HG03565 (cell line): Measurements from ENCODE around the gene SART1.
"Not testable (repeated sequence)": the region's sequence is repeated elsewhere in the genome, so short reads cannot be mapped to it uniquely, and the experiment has no call there.

ENCODE experiments used
- ATAC-seq: cut with Tn5 transposase; IDR thresholded peaks from one replicate; pipeline ENCODE4 v1.9.1; 2021; ENCODE audit warnings: mild to moderate bottlenecking, moderate library complexity; ENCODE audit not compliant: unreplicated experiment

Gene SART1

GRCh38 chr11:65988791-65989592 lies 27.5 kb downstream of the SART1 start:
- ATAC-seq = peak; percentile 95

DNA sequence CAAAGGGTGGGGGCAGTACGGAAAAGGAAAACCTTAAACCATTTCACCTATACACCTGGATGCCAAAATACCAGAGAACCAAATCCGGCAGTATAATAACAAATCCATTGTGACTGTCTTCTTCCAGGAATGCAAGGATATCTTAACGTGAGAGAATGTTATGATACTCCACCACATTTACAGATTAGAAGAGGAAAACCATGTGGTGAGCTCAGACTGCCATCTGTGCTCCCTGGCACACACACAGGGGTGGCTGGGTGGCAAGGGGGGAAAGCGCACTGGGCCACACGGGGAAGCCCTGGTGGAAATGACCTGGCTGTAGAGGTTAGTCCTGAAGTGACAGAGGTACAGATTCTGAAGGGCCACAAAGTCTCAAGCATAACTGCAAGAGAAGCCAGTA lies 30.5 kb downstream of the SART1 start:
- no peak for ATAC-seq

DNA sequence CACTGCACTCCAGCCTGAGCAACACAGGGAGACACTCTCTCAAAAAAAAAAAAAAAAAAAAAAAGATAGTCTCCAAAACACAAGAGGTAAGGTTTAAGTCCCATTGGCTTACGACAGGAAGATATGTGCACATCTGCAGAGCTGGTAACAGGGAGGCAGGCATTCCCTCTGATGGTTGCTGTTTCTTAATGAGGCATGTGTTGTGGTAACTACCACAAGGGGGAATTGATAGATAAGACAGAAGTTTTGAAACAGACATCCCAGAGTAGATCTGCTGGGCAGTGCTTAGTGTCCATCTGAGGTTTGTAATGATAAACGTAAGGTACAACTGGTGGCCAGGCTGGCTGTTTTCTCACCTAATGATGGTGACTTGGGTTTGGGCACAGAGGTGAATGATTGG lies 35.8 kb downstream of the SART1 start:
- no peak for ATAC-seq

- peak; percentile 61 for ATAC-seq
Observed at GRCh38 chr11:66001942-66002647, 40.6 kb downstream of the SART1 start, which contains the start of the genes BANF1 and EIF1AD. TSS of gene BANF1 (plus strand) at chr11:66002503. CDS start at chr11:66003251, 748 bp downstream. TSS of gene EIF1AD (minus strand) at chr11:66002157. CDS start at chr11:66000389, 1,768 bp downstream.

DNA sequence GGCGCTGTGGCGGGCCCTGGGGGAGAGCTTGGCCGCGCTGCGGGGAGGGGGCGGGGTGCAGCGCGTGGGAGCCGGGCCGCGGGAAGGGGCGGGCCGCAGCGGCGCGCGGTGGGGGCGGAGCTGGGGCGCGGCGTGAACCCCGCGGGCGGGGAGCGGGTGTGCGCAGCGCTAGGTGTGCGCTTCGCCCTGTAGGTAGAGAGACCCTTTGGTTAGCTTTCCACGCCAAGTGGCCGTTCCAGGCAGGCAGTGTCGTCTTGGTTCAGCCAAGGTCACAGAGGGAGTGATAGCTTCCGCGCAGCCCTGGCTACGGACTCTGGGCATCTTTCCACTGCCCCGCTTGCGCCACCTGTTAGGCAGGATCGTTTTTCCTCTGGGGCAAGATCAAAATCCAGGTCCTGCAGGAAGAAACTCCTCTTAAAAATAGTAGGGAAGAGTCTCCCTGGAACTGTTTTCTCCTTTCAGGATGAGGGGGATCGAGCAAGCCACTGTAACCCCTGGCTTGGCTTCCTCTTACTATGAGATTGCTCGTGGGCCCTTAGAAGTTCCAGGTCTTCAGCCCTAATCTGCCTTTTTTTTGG lies 41.2 kb downstream of the SART1 start:
- ATAC-seq = peak; percentile 42

DNA sequence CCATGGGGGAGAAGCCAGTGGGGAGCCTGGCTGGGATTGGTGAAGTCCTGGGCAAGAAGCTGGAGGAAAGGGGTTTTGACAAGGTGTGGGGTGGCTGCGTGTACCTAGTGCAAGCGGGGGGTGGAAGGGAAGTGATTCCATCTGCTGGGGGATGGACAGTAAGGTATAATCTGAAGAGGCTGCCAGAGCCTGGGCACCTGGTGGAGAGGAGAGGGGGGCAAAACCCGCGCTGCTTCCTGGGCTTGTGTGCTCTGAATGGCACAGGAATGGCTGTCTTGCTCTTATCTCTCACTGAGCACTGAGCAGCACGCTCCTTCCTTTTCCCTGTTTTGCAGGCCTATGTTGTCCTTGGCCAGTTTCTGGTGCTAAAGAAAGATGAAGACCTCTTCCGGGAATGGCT lies 41.8 kb downstream of the SART1 start:
- ATAC-seq = no peak

- ATAC-seq = no peak
Observed at GRCh38 chr11:66004186-66004585, 42.7 kb downstream of the SART1 start.

DNA sequence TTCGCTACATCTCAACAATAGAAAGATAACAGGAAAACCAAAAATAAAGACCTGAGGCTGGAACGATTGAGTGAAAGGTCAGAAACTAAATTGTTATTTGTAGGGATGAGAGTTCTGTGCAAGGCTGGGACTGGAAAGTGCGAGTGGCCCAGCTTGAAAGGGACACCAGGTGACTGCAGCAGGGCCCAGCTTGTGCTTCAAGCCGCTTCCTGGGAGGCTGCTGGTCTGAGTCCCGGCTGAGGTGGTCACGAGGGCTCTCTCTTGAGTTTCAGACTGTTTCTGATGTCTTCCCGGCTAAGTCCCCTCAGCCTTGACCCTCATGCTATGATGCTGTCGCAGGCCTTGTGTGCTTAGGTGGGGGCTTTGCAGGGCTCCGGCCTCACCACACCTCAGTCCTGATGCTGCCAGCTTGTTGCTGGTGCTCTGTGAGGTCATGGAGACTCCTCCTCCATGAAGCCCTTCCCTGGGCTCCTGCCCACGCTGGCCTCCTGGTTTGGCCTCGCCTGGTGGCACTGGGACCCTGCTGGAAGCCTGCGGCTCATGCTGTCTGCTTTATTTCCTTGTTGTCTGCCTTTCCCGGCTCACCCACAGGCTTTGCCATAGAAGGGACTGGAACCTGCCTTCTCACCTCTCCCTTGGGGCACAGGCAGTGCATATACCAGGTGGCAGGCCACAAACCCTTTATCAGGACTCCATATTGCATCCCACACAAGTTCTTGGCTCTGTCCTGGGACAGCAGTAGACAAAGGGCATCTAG lies 44.8 kb downstream of the SART1 start:
- no peak for ATAC-seq

GRCh38 chr11:66006891-66007176 lies 45.3 kb downstream of the SART1 start:
- no peak for ATAC-seq

DNA sequence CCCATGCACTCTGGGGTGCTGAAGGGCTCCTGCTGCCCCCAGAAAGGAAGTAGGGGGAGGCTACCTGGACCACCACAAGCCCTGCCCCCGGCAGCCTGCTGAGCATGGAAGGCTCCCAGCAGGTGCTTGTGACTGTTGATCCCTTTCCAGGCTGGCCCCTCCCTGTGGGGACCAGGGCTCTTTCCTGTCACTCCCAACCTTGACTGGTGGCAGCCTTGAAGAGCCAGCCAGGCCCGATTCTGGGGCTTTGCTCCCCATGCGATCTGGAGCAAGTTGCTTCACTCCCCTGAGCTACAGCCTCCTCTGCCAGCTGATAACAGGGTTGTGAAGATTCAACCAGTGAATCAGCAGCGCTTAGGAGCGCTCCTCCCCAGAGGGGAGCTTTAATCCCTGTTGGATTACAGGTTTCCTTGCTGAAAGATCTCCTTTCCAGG lies 45.7 kb downstream of the SART1 start:
- ATAC-seq = no peak

GRCh38 chr11:66008095-66008467 lies 46.5 kb downstream of the SART1 start:
- ATAC-seq = no peak

GRCh38 chr11:66008468-66009101 lies 47.1 kb downstream of the SART1 start:
- ATAC-seq = no peak

DNA sequence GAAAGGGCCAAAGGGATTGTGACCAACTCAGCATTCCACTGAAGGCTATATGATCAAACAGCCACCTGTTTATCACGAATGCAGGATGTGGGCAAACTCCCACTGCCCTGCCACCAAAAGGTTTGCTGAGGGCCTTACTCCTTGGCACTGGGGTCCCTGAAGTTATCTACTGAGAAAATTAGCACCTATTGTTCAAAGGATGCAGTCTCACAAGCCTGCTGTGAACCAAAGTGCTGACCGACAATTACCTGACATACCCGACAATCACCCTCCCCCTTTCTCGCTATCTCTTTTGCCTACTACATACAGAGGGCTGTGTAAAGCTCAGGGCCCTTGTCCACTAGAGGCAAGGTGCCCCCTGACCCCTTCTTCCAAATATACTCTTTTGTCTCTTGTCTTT lies 48.5 kb downstream of the SART1 start:
- not testable (repeated sequence) for ATAC-seq

DNA sequence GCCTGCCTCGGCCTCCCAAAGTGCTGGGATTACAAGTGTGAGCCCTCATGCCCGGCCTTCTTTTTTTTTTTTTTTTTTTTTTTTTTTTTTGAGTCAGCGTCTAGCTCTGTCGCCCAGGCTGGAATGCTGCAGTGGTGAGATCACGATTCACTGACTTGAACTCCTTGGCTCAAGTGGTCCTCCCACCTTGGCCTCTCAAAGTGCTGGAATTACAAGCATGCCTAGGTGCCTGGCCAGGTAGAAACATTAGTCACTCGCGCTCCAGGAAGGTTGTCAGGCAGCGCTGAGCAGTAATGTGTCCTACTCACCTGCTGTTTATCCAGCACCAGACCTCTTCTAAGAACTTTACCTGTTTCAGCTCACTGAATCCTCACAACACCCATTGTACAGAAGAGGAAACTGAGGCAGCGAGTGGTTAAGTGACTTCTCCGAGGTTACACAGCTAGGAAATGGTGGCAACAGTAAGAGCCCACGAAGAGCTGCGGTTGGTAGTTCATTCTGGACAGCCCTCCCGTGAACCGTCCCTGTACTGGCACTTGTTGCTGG lies 49.8 kb downstream of the SART1 start:
- ATAC-seq = no peak

DNA sequence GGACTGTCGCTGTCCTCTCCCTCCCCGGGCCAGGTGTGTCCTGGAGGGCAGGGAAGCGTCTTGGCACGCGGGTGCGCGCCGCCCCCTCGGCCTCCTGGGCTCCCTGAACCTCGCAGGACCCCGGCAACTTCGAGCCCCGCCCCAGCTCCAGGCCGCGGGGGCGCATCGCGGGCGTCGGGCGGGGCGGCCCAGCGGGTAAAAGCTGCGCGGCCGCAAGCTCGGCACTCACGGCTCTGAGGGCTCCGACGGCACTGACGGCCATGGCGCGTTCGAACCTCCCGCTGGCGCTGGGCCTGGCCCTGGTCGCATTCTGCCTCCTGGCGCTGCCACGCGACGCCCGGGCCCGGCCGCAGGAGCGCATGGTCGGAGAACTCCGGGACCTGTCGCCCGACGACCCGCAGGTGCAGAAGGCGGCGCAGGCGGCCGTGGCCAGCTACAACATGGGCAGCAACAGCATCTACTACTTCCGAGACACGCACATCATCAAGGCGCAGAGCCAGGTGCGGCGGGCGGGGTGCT lies 50.3 kb downstream of the SART1 start, which contains the start of gene CST6:
Gene CST6 (plus strand): TSS at position 224 of the 519 bp plus-strand sequence. CDS start 37 bp downstream, at position 261.
- no peak for ATAC-seq

- no peak for ATAC-seq
Observed at GRCh38 chr11:66012371-66012945, 50.9 kb downstream of the SART1 start.

DNA sequence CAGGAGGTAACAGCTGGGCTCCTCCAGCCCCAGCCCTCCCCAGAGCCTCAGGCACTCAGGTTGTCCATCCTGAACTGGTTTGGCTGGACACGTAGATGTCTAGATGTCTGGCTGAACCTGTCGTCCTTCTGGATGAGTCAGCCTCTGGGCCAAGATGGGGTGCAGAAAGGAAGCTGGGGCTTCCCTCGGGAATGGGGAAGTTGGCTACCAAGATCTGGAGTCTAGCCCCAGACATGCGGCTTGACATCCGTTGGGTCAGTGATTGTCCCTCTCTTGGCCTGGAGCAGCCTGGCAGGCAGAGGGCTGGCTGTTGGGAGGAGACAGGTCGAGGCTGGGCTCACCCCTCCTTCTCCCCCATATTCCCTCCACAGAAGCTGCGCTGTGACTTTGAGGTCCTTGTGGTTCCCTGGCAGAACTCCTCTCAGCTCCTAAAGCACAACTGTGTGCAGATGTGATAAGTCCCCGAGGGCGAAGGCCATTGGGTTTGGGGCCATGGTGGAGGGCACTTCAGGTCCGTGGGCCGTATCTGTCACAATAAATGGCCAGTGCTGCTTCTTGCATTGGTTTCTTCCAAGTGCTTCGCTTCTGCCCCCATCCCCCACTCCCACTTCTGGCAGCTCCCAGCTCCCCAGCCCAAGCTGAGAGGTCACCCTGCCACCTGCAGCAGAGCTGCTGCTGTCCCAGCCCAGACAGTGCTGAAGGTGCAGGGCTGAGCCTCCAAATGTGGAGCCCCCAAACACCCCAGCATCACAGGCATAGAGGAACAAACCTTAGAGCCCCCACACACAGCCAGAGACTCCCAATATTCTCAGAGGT lies 51.6 kb downstream of the SART1 start:
- no peak for ATAC-seq

GRCh38 chr11:66013762-66014100 lies 52.2 kb downstream of the SART1 start:
- ATAC-seq = no peak

- ATAC-seq = no peak
Observed at GRCh38 chr11:66014804-66015453, 53.4 kb downstream of the SART1 start.
